ENCODE measurements around the gene TNN.

- TF ChIP-seq CTCF (conservative IDR thresholded peaks at IDR 0.05) (no peak), ZFX (IDR thresholded peaks at IDR 0.05) (no peak)
These were observed 22.1 kb upstream of the TNN start for GRCh38 chr1:175045519-175045918.
